Neural cell (in vitro differentiated cells): ENCODE data around the gene TRIM63. TPM values are rescaled to one million over a fixed set of nuclear protein-coding genes. Genes with fewer than 3 reads are reported as not detected.

Experiments
- H2AFZ ChIP-seq: fragments of 200-600, 300-800 bp; sonication (generic), shearing (Covaris generic); 2 replicates; pipeline ENCODE4 v1.6.0; 2014; ENCODE audit warnings: low read depth, mild to moderate bottlenecking, antibody characterized with exemption, low read length, moderate library complexity
- H3F3A ChIP-seq: fragments of 200-600 bp; shearing (Covaris generic); 2 replicates; pipeline ENCODE4 v1.6.1; 2016; ENCODE audit warnings: mild to moderate bottlenecking, moderate library complexity, mixed read lengths, antibody characterized with exemption, low read length; ENCODE audit not compliant: insufficient read depth, poor library complexity, severe bottlenecking
- H3K27ac ChIP-seq: fragments of 200-600, 300-800 bp; sonication (generic), shearing (Covaris generic); 2 replicates; pipeline ENCODE4 v1.5.1; 2014; ENCODE audit warnings: mild to moderate bottlenecking, low read length, moderate library complexity
- H3K27me3 ChIP-seq: fragments of 300-800, 200-600 bp; sonication (generic), shearing (Covaris generic); 2 replicates; pipeline ENCODE4 v1.6.0; 2014; ENCODE audit warnings: mild to moderate bottlenecking, low read depth, low read length, moderate library complexity; ENCODE audit not compliant: insufficient read depth
- H3K36me3 ChIP-seq: fragments of 300-800, 200-600 bp; sonication (generic), shearing (Covaris generic); 2 replicates; pipeline ENCODE4 v1.5.1; 2014; ENCODE audit warnings: mild to moderate bottlenecking, antibody characterized with exemption, low read length, moderate library complexity; ENCODE audit not compliant: insufficient read depth
- H3K4me2 ChIP-seq: fragments of 300-800, 200-600 bp; sonication (generic), shearing (Covaris generic); 2 replicates; pipeline ENCODE4 v1.6.0; 2014; ENCODE audit warnings: mild to moderate bottlenecking, low read length
- H3K4me3 ChIP-seq: fragments of 300-800, 200-600 bp; sonication (generic), shearing (Covaris generic); 2 replicates; pipeline ENCODE4 v1.5.1; 2014; ENCODE audit warnings: mild to moderate bottlenecking, low read length, moderate library complexity
- H3K79me2 ChIP-seq: fragments of 200-600 bp; shearing (Covaris generic); replicated peaks from 2 replicates; pipeline ENCODE4 v1.6.0; 2014; ENCODE audit warnings: mild to moderate bottlenecking, low read length, moderate library complexity; ENCODE audit not compliant: insufficient read depth
- H3K9ac ChIP-seq: fragments of 300-800, 200-600 bp; sonication (generic), shearing (Covaris generic); 2 replicates; pipeline ENCODE4 v1.6.1; 2016; ENCODE audit warnings: mild to moderate bottlenecking, low read length, mixed read lengths
- H3K9me2 ChIP-seq: fragments of 200-600 bp; shearing (Covaris generic); 2 replicates; pipeline ENCODE4 v1.6.1; 2016; ENCODE audit warnings: mild to moderate bottlenecking, low read length, mixed read lengths; ENCODE audit not compliant: insufficient read depth
- H3K9me3 ChIP-seq: fragments of 200-600, 300-800 bp; sonication (generic), shearing (Covaris generic); 2 replicates; pipeline ENCODE4 v1.6.1; 2016; ENCODE audit warnings: mild to moderate bottlenecking, mixed run types, low read length, moderate library complexity, mixed read lengths
- H4K20me1 ChIP-seq: fragments of 200-600 bp; shearing (Covaris generic); 2 replicates; pipeline ENCODE4 v1.6.1; 2016; ENCODE audit warnings: mild to moderate bottlenecking, mixed run types; ENCODE audit not compliant: insufficient read depth
- CTCF ChIP-seq: fragments of 450-650 bp; IDR thresholded peaks from 2 replicates; pipeline ENCODE4 v1.5.1; 2014; ENCODE audit warnings: antibody characterized with exemption, mild to moderate bottlenecking, moderate library complexity; ENCODE audit not compliant: poor library complexity, severe bottlenecking
- EP300 ChIP-seq: fragments of 450-650 bp; conservative IDR thresholded peaks from 2 replicates; pipeline ENCODE4 v1.6.1; 2014; ENCODE audit warnings: antibody characterized with exemption, mild to moderate bottlenecking, moderate library complexity; ENCODE audit not compliant: poor library complexity, severe bottlenecking
- EZH2 ChIP-seq: fragments of 200-600, 300-800 bp; shearing (Covaris generic), sonication (generic); IDR thresholded peaks from 2 replicates; pipeline ENCODE4 v1.6.1; 2014; ENCODE audit warnings: antibody characterized with exemption, low read length, borderline replicate concordance, mild to moderate bottlenecking; ENCODE audit not compliant: insufficient read depth, poor library complexity, severe bottlenecking
- MXI1 ChIP-seq: fragments of 450-650 bp; conservative IDR thresholded peaks from 2 replicates; pipeline ENCODE4 v1.6.1; 2014; ENCODE audit warnings: antibody characterized with exemption, mild to moderate bottlenecking; ENCODE audit not compliant: poor library complexity, severe bottlenecking
- POLR2AphosphoS5 ChIP-seq: IDR thresholded peaks from 2 replicates; pipeline ENCODE4 v1.6.1; 2012
- RAD21 ChIP-seq: fragments of 450-650 bp; conservative IDR thresholded peaks from 2 replicates; pipeline ENCODE4 v1.6.1; 2014; ENCODE audit warnings: antibody characterized with exemption, mild to moderate bottlenecking, moderate library complexity
- REST ChIP-seq: IDR thresholded peaks from 2 replicates; pipeline ENCODE4 v1.6.1; 2012; ENCODE audit warnings: borderline replicate concordance
- SMC3 ChIP-seq: fragments of 450-650 bp; conservative IDR thresholded peaks from 2 replicates; pipeline ENCODE4 v1.6.1; 2014; ENCODE audit warnings: antibody characterized with exemption, mild to moderate bottlenecking, moderate library complexity; ENCODE audit not compliant: poor library complexity
- TAF1 ChIP-seq: IDR thresholded peaks from 2 replicates; pipeline ENCODE4 v1.6.1; 2012; ENCODE audit warnings: low read depth
- polyA plus RNA-seq: library from polyadenylated mRNA; depleted of rRNA; stranded (reverse); fragments of >200 nt; gene quantifications from 2 replicates; pipeline ENCODE4 v1.2.3, GENCODE V29; 2014

The TRIM63 gene
- polyA plus RNA-seq, 1 donor from 2014 or later, result not detected

GRCh38 chr1:26037904-26038303 is 29.5 kb downstream of the TRIM63 start:
- no peaks in the 10 kb centered on the region for H3K9me3 ChIP-seq
- no peak overlapping the region for H3K4me3 ChIP-seq
- no peaks in the 10 kb centered on the region for H4K20me1 ChIP-seq
- no peak overlapping the region for H3K27ac ChIP-seq
- H3K9ac ChIP-seq, result no peak overlapping the region
- no peaks in the 10 kb centered on the region for H3F3A ChIP-seq
- no peaks in the 10 kb centered on the region for H3K9me2 ChIP-seq
- H3K4me2 ChIP-seq, result no peak overlapping the region
- no peak overlapping the region for H2AFZ ChIP-seq
- TF ChIP-seq REST (no peak), CTCF (no peak), RAD21 (no peak), EZH2 (no peak), MXI1 (no peak)
- no peaks in the 10 kb centered on the region for H3K79me2 ChIP-seq
- H3K36me3 ChIP-seq, result no peaks in the 10 kb centered on the region
- peaks cover under 1% of the 10 kb centered on the region for H3K27me3 ChIP-seq

GRCh38 chr1:26036756-26037281 is 30.6 kb downstream of the TRIM63 start:
- Histone ChIP-seq H3K79me2 (no peaks in the 10 kb centered on the region), H3F3A (no peaks in the 10 kb centered on the region)
- TF ChIP-seq RAD21, result no peak
- TF ChIP-seq POLR2AphosphoS5, result no peak
- TF ChIP-seq TAF1, result no peak
- TF ChIP-seq EZH2, result no peak
- TF ChIP-seq EP300, result no peak
- no peak for TF ChIP-seq SMC3
- TF ChIP-seq MXI1, result no peak
- no peak for TF ChIP-seq REST
- no peak for TF ChIP-seq CTCF

More at GRCh38 chr1:26036756-26037281, 30.6 kb downstream of the TRIM63 start:
- Histone ChIP-seq H3K27ac (no peak overlapping the region), H3K9ac (no peak overlapping the region), H3K9me3 (no peaks in the 10 kb centered on the region), H3K4me2 (no peak overlapping the region), H2AFZ (no peak overlapping the region), H3K4me3 (no peak overlapping the region), H4K20me1 (no peaks in the 10 kb centered on the region), H3K36me3 (no peaks in the 10 kb centered on the region), H3K27me3 (no peaks in the 10 kb centered on the region), H3K9me2 (no peaks in the 10 kb centered on the region)
